Natural killer cell (primary cell): ENCODE data around the gene LYST. TPM values are rescaled to one million over a fixed set of nuclear protein-coding genes. Genes with fewer than 3 reads are reported as not detected.
A peak's percentile ranks its signal among the peaks of the same experiment; 100 is the strongest.
"Not testable (repeated sequence)": the region's sequence is repeated elsewhere in the genome, so short reads cannot be mapped to it uniquely, and the experiment has no call there.

Source experiments
- ATAC-seq, 3 donors: fragments of 150-1000 bp in 2 of 3; fragments of 200-7000 bp in 1 of 3; cut with Tn5 transposase; 1 replicate in 1 of 3; 2 replicates in 2 of 3; pipeline ENCODE4 v1.10.0; 2021; ENCODE audit warnings: mild to moderate bottlenecking in 2 of 3, moderate library complexity in 2 of 3
- DNase-seq, 2 donors: peaks; one replicate each; pipeline versions ENCODE4 v3.0.0 to v3.0.0-alpha.2; 2013 to 2021; ENCODE audit warnings: mixed read lengths in 1 of 2
- H3K27ac ChIP-seq: one replicate; pipeline ENCODE4 v1.5.1; 2013; ENCODE audit warnings: mild to moderate bottlenecking, low read length
- H3K27me3 ChIP-seq: one replicate; pipeline ENCODE4 v1.6.1; 2013; ENCODE audit warnings: low read length; ENCODE audit not compliant: control insufficient read depth, insufficient read depth
- H3K36me3 ChIP-seq: one replicate; pipeline ENCODE4 v1.6.1; 2013; ENCODE audit warnings: low read length; ENCODE audit not compliant: control insufficient read depth, insufficient read depth
- H3K4me1 ChIP-seq: one replicate; pipeline ENCODE4 v1.6.1; 2013; ENCODE audit warnings: low read length; ENCODE audit not compliant: control insufficient read depth, insufficient read depth
- H3K4me3 ChIP-seq: one replicate; pipeline ENCODE4 v1.5.1; 2013; ENCODE audit warnings: low read length
- H3K9me3 ChIP-seq: one replicate; pipeline ENCODE4 v1.6.1; 2013; ENCODE audit warnings: low read length; ENCODE audit not compliant: control insufficient read depth, insufficient read depth
- H3K27ac Mint-ChIP-seq, 2 donors: one replicate each; pipeline ENCODE4 v1.8.0; 2022; ENCODE audit warnings: mild to moderate bottlenecking in 2 of 2, mixed read lengths in 2 of 2, moderate library complexity in 1 of 2
- H3K27me3 Mint-ChIP-seq, 2 donors: one replicate each; pipeline ENCODE4 v1.8.0; 2022; ENCODE audit warnings: low read depth in 2 of 2, mixed read lengths in 2 of 2
- H3K36me3 Mint-ChIP-seq: one replicate; pipeline ENCODE4 v1.8.0; 2022; ENCODE audit warnings: mixed read lengths
- H3K4me1 Mint-ChIP-seq, 2 donors: one replicate each; pipeline ENCODE4 v1.8.0; 2022; ENCODE audit warnings: mixed read lengths in 2 of 2
- H3K4me3 Mint-ChIP-seq: one replicate; pipeline ENCODE4 v1.8.0; 2022; ENCODE audit warnings: mild to moderate bottlenecking, moderate library complexity, mixed read lengths
- H3K9me3 Mint-ChIP-seq, 2 donors: one replicate each; pipeline ENCODE4 v1.8.0; 2022; ENCODE audit warnings: mixed read lengths in 2 of 2
- CTCF ChIP-seq: fragments of 200-600 bp; IDR thresholded peaks from one replicate; pipeline ENCODE4 v1.8.0; 2022; ENCODE audit warnings: antibody characterized with exemption
- WGBS: methylation state at CpG from one replicate; pipeline ENCODE4 v1.1.7; 2013; ENCODE audit warnings: missing lambda C conversion rate; ENCODE audit not compliant: insufficient coverage; 5-methylcytosine and 5-hydroxymethylcytosine counted together
- intact Hi-C: fragments of 100-400 bp; cut with micrococcal nuclease; formaldehyde crosslinking; loops from one replicate; pipeline ENCODE4 v1.14.2; 2022
- total RNA-seq, 4 donors: library from RNA; stranded (reverse); fragments of 120-200 nt in 1 of 4; gene quantifications; one replicate each; pipeline versions ENCODE4 v1.2.3 to v1.2.4, GENCODE V29; 2013 to 2022

LYST gene
- total RNA-seq: 100 to 1,000 TPM in 1 of 3 donors, 10 to 100 TPM in 2; 89.9 to 115 (median 93.6) TPM
- 140 TPM for total RNA-seq (2013)

- Histone ChIP-seq H3K27me3 (no peaks in the 10 kb centered on the region), H3K4me1 (peaks cover 56% of the 10 kb centered on the region), H3K36me3 (no peaks in the 10 kb centered on the region), H3K4me3 (peak within 1 kb of the TSS; percentile 94), H3K9me3 (no peaks in the 10 kb centered on the region), H3K27ac (peak within 1 kb of the TSS; percentile 99)
- H3K9me3 Mint-ChIP-seq: no peaks in the 10 kb centered on the region
- peak; percentile 54 for TF ChIP-seq CTCF
- H3K4me3 Mint-ChIP-seq: peak within 1 kb of the TSS; percentile 99
- ATAC-seq (peak; percentile 28 to 61 (median 59)), DNase-seq (peak; percentile 67 to 83)
- peaks cover 56 to 62% of the 10 kb centered on the region in 2 donors for H3K4me1 Mint-ChIP-seq
- H3K27me3 Mint-ChIP-seq: no peaks in the 10 kb centered on the region
- under 1% methylated on average over 71 of the region's 71 CpGs for WGBS
- intact Hi-C loops: loop anchor here (1.0 to 10.0 kb wide), 8 partner anchors 20 to 1259 kb away; partner anchors contain the start of genes ARID4B, B3GALNT2, ERO1B and GGPS1
- H3K27ac Mint-ChIP-seq: peak within 1 kb of the TSS; percentile 99
- no peaks in the 10 kb centered on the region for H3K36me3 Mint-ChIP-seq
Observed at GRCh38 chr1:235866205-235866912, at the start of gene LYST. TSS of gene LYST (minus strand) at chr1:235866906. CDS start at chr1:235830417, 36,489 bp downstream.

- DNase-seq, H3K36me3 ChIP-seq, H3K27me3 ChIP-seq, H3K9me3 Mint-ChIP-seq, ATAC-seq, H3K27me3 Mint-ChIP-seq, H3K4me3 ChIP-seq, intact Hi-C loops, H3K4me3 Mint-ChIP-seq, H3K9me3 ChIP-seq, H3K27ac ChIP-seq, H3K36me3 Mint-ChIP-seq, H3K27ac Mint-ChIP-seq: not testable (repeated sequence)
- peaks cover 31% of the 10 kb centered on the region for H3K4me1 ChIP-seq
- 97% methylated on average over 4 of the region's 4 CpGs for WGBS
- H3K4me1 Mint-ChIP-seq: peaks cover 0 to 19% of the 10 kb centered on the region in 2 donors
Observed at GRCh38 chr1:235915489-235915888, 48.8 kb upstream of the LYST start.

GRCh38 chr1:235913311-235913710 lies 46.6 kb upstream of the LYST start:
- H3K27me3 ChIP-seq: no peaks in the 10 kb centered on the region
- Mint-ChIP-seq H3K4me3 (no peak overlapping the region), H3K9me3 (no peaks in the 10 kb centered on the region), H3K36me3 (no peaks in the 10 kb centered on the region), H3K27ac (no peak overlapping the region), H3K27me3 (no peaks in the 10 kb centered on the region), H3K4me1 (peaks cover 0 to 7% of the 10 kb centered on the region in 2 donors)
- peaks cover 13% of the 10 kb centered on the region for H3K4me1 ChIP-seq
- WGBS: 94% methylated on average over 1 of the region's 1 CpG
- H3K9me3 ChIP-seq: no peaks in the 10 kb centered on the region
- no peaks in the 10 kb centered on the region for H3K36me3 ChIP-seq
- no peak overlapping the region for H3K27ac ChIP-seq
- ATAC-seq (no peak), DNase-seq (no peak)
- no peak for TF ChIP-seq CTCF
- intact Hi-C loops: no loop called here
- H3K4me3 ChIP-seq: no peak overlapping the region

GRCh38 chr1:235911876-235912275 lies 45.2 kb upstream of the LYST start:
- WGBS: 94% methylated on average over 4 of the region's 6 CpGs
- DNase-seq (no peak), ATAC-seq (no peak)
- Histone ChIP-seq H3K36me3 (no peaks in the 10 kb centered on the region), H3K4me3 (no peak overlapping the region), H3K4me1 (no peaks in the 10 kb centered on the region), H3K27me3 (no peaks in the 10 kb centered on the region), H3K9me3 (no peaks in the 10 kb centered on the region), H3K27ac (no peak overlapping the region)
- no peak for TF ChIP-seq CTCF
- peaks cover 0 to 5% of the 10 kb centered on the region in 2 donors for H3K4me1 Mint-ChIP-seq
- H3K27ac Mint-ChIP-seq: no peak overlapping the region
- no peaks in the 10 kb centered on the region for H3K27me3 Mint-ChIP-seq
- H3K36me3 Mint-ChIP-seq: no peaks in the 10 kb centered on the region
- H3K4me3 Mint-ChIP-seq: no peak overlapping the region
- no peaks in the 10 kb centered on the region for H3K9me3 Mint-ChIP-seq
- intact Hi-C loops: no loop called here
